Neural crest cell (in vitro differentiated cells): ENCODE results near the gene VPS37B. TPM values are rescaled to one million over a fixed set of nuclear protein-coding genes. Genes with fewer than 3 reads are reported as not detected.

Experiments used
- DNase-seq: peaks from one replicate; pipeline ENCODE4 v3.0.0; 2021; ENCODE audit warnings: low read depth, mixed read lengths, low spot score
- H3K27ac Mint-ChIP-seq: one replicate; pipeline ENCODE4 v1.8.0; 2021; ENCODE audit warnings: mild to moderate bottlenecking, mixed read lengths; ENCODE audit not compliant: unreplicated experiment
- H3K27me3 Mint-ChIP-seq: 2 replicates; pipeline ENCODE4 v1.8.0; 2021; ENCODE audit warnings: low read depth, mild to moderate bottlenecking, mixed read lengths
- H3K36me3 Mint-ChIP-seq: 2 replicates; pipeline ENCODE4 v1.8.0; 2021; ENCODE audit warnings: low read depth, mild to moderate bottlenecking, mixed read lengths
- H3K4me1 Mint-ChIP-seq: 2 replicates; pipeline ENCODE4 v1.8.0; 2021; ENCODE audit warnings: mixed read lengths
- H3K4me3 Mint-ChIP-seq: one replicate; pipeline ENCODE4 v1.8.0; 2021; ENCODE audit warnings: mild to moderate bottlenecking, mixed read lengths
- H3K9me3 Mint-ChIP-seq: 2 replicates; pipeline ENCODE4 v1.8.0; 2021; ENCODE audit warnings: mixed read lengths
- CTCF ChIP-seq: fragments of 200-600 bp; sonication (generic); conservative IDR thresholded peaks from 2 replicates; pipeline ENCODE4 v1.5.0; 2021; ENCODE audit warnings: antibody characterized with exemption, mild to moderate bottlenecking
- total RNA-seq: library from RNA; stranded (reverse); gene quantifications from 2 replicates; pipeline ENCODE4 v1.2.1, GENCODE V29; 2021

The VPS37B gene
- total RNA-seq, 1 donor from 2014 or later, result 41.5 TPM

DNA sequence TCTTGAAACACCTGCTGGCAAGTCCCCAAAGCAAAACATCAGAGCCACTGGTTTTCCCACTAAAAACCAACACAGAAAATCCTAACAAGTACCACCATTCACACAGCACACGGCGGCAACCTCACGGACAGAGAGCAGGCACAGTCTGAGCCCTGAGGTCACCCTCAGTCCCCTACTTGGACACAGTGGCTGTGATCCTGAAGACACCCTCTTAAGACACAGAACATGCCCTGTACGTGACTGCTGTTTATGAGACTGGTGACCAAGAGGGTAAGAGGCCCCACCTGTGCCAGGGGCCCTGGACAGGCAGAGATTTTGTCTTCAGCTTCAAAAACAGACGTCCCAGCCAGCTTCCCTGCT, 31.1 kb downstream of the VPS37B start:
- DNase-seq, result no peak
- Mint-ChIP-seq H3K27ac (no peak overlapping the region), H3K4me1 (peaks cover 4% of the 10 kb centered on the region), H3K9me3 (no peaks in the 10 kb centered on the region), H3K36me3 (peaks cover 9% of the 10 kb centered on the region), H3K27me3 (no peaks in the 10 kb centered on the region), H3K4me3 (no peak overlapping the region)
- TF ChIP-seq CTCF, result no peak

- H3K9me3 Mint-ChIP-seq, result no peaks in the 10 kb centered on the region
- H3K4me3 Mint-ChIP-seq, result no peak overlapping the region
- H3K27me3 Mint-ChIP-seq, result no peaks in the 10 kb centered on the region
- no peak for DNase-seq
- peaks cover 3% of the 10 kb centered on the region for H3K36me3 Mint-ChIP-seq
- peaks cover 4% of the 10 kb centered on the region for H3K4me1 Mint-ChIP-seq
- no peak for TF ChIP-seq CTCF
- peak overlapping the region; percentile 50 for H3K27ac Mint-ChIP-seq
Observed at GRCh38 chr12:122862872-122863701, 32.8 kb downstream of the VPS37B start.

DNA sequence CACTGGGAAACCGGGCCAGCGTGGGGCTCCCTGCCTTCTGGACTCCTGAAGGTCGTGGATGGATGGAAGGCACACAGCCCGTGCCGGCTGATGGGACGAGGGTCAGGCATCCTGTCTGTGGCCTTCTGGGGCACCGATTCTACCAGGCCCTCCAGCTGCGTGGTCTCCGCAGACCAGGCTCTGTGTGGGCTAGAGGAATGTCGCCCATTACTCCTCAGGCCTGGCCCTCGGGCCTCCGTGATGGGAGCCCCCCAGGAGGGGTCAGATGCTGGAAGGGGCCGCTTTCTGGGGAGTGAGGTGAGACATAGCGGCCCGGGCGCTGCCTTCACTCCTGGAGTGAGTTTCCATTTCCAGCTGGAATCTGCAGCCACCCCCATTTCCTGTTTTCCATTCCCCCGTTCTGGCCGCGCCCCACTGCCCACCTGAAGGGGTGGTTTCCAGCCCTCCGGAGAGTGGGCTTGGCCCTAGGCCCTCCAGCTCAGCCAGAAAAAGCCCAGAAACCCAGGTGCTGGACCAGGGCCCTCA, 33.8 kb downstream of the VPS37B start:
- no peaks in the 10 kb centered on the region for H3K9me3 Mint-ChIP-seq
- DNase-seq, result no peak
- no peaks in the 10 kb centered on the region for H3K27me3 Mint-ChIP-seq
- peaks cover 3% of the 10 kb centered on the region for H3K36me3 Mint-ChIP-seq
- TF ChIP-seq CTCF, result no peak
- no peak overlapping the region for H3K27ac Mint-ChIP-seq
- no peak overlapping the region for H3K4me3 Mint-ChIP-seq
- peaks cover 4% of the 10 kb centered on the region for H3K4me1 Mint-ChIP-seq

- H3K4me3 Mint-ChIP-seq, result no peak overlapping the region
- peaks cover 4% of the 10 kb centered on the region for H3K4me1 Mint-ChIP-seq
- no peaks in the 10 kb centered on the region for H3K9me3 Mint-ChIP-seq
- no peaks in the 10 kb centered on the region for H3K36me3 Mint-ChIP-seq
- TF ChIP-seq CTCF, result no peak
- H3K27me3 Mint-ChIP-seq, result no peaks in the 10 kb centered on the region
- H3K27ac Mint-ChIP-seq, result no peak overlapping the region
- DNase-seq, result no peak
Observed at GRCh38 chr12:122861587-122861970, 34.3 kb downstream of the VPS37B start.

DNA sequence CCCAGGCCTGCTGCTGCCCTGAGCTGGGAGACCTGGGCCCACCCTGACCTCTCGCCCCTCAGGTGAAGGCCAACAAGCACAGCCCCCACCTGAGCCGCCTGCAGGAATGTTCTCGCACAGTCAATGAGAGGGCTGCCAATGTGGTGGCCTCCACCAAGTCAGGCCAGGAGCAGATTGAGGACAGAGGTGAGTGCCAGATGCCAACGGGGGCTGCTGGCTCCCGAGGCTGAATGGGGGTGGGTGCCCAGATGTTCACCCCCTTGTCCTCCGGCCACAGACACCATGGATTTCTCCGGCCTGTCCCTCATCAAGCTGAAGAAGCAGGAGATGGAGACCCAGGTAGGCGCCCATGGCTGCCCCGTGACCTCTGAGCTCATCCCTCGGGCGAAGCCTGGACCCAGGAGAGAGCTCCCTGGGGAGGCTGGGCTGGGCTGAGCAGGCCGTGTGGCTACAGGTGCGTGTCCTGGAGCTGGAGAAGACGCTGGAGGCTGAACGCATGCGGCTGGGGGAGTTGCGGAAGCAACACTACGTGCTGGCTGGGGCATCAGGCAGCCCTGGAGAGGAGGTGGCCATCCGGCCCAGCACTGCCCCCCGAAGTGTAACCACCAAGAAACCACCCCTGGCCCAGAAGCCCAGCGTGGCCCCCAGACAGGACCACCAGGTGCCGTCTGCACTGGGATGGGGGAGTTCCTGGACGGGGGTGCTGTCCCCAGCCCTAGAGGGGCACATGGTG, 34.9 kb downstream of the VPS37B start:
- H3K36me3 Mint-ChIP-seq, result no peaks in the 10 kb centered on the region
- no peak for TF ChIP-seq CTCF
- peaks cover 4% of the 10 kb centered on the region for H3K4me1 Mint-ChIP-seq
- DNase-seq, result no peak
- H3K9me3 Mint-ChIP-seq, result no peaks in the 10 kb centered on the region
- H3K27ac Mint-ChIP-seq, result peak overlapping the region; percentile 12
- H3K4me3 Mint-ChIP-seq, result no peak overlapping the region
- no peaks in the 10 kb centered on the region for H3K27me3 Mint-ChIP-seq
